K562 (cell line): ENCODE results near the gene MOAP1. TPM values are rescaled to one million over a fixed set of nuclear protein-coding genes. Genes with fewer than 3 reads are reported as not detected.

ENCODE experiments used
- ATAC-seq: fragments of 200-7000 bp; cut with Tn5 transposase; 3 replicates; pipeline ENCODE4 v1.9.1; 2020; ENCODE audit warnings: moderate library complexity
- BruUV-seq: library from RNA; stranded (reverse); fragments of 400-500 nt; replicated peaks from 2 replicates; lab custom pipeline; 2021; lab: Mats Ljungman, UMichigan
- CTCF ChIA-PET: fragments of 300-600 bp; formaldehyde crosslinking; extraction: SDS; loops from one replicate; lab custom pipeline; 2021; ENCODE audit warnings: low intra/inter-chr PET ratio; lab: Yijun Ruan, JAX
- POLR2A ChIA-PET: fragments of 300-600, 350-650 bp; sonication (Branson Sonifier 250); formaldehyde crosslinking; extraction: SDS; loops from one replicate; lab custom pipeline; 2021; ENCODE audit warnings: antibody characterized with exemption, inconsistent platforms; lab: Yijun Ruan, JAX
- DNase-seq, 4 experiments: peaks; one replicate each; pipeline versions ENCODE4 v3.0.0 to v3.0.0-alpha.2; 2011 to 2018; ENCODE audit warnings: low spot score in 3 of 4, mixed read lengths in 3 of 4; ENCODE audit errors: extremely low read depth in 1 of 4
- FAIRE-seq: peaks from 2 replicates; lab custom pipeline; 2011; peaks lifted over from hg19 to GRCh38; lab: Jason Lieb, UNC
- H2AFZ ChIP-seq: 2 replicates; pipeline ENCODE4 v1.6.0; 2011; ENCODE audit warnings: low read depth, low read length, control low read depth, inconsistent platforms
- H3K27ac ChIP-seq: fragments of 200-600 bp; 3 replicates; pipeline ENCODE4 v1.8.0; 2011; ENCODE audit warnings: low read depth, mild to moderate bottlenecking, control low read depth, inconsistent platforms, low read length, moderate library complexity, mixed read lengths; ENCODE audit errors: extremely low read depth
- H3K27me3 ChIP-seq, 2 experiments: fragments of 300-600 bp in 1 of 2; 2 replicates in 1 of 2; 3 replicates in 1 of 2; pipeline versions ENCODE4 v1.6.0 to v1.8.0; 2011; ENCODE audit warnings: inconsistent platforms in 2 of 2, low read length in 2 of 2, mild to moderate bottlenecking in 1 of 2, mixed read lengths in 1 of 2, moderate library complexity in 1 of 2; ENCODE audit not compliant: control insufficient read depth in 2 of 2, insufficient read depth in 2 of 2
- H3K36me3 ChIP-seq: fragments of 300-600 bp; 3 replicates; pipeline ENCODE4 v1.8.0; 2011; ENCODE audit warnings: mild to moderate bottlenecking, low read length, inconsistent platforms; ENCODE audit not compliant: control insufficient read depth, insufficient read depth
- H3K4me1 ChIP-seq, 2 experiments: fragments of 200-600 bp in 1 of 2; replicated peaks in 1 of 2; 2 replicates in 1 of 2; 3 replicates in 1 of 2; pipeline versions ENCODE4 v1.5.1 to v1.8.0; 2011; ENCODE audit warnings: inconsistent platforms in 2 of 2, low read length in 2 of 2, mild to moderate bottlenecking in 1 of 2, mixed read lengths in 1 of 2, moderate library complexity in 1 of 2; ENCODE audit not compliant: control insufficient read depth in 2 of 2, insufficient read depth in 2 of 2
- H3K4me2 ChIP-seq: 2 replicates; pipeline ENCODE4 v1.6.1; 2011; ENCODE audit warnings: low read length, control low read depth, inconsistent platforms, mixed read lengths; ENCODE audit not compliant: insufficient read depth
- H3K4me3 ChIP-seq: fragments of 200-600 bp; sonication (generic), shearing (Covaris generic); 2 replicates; pipeline ENCODE4 v1.5.1; 2016; ENCODE audit warnings: control low read depth, inconsistent platforms
- H3K79me2 ChIP-seq: fragments of 200-600 bp; 3 replicates; pipeline ENCODE4 v1.8.0; 2011; ENCODE audit warnings: low read length, inconsistent platforms; ENCODE audit not compliant: control insufficient read depth, insufficient read depth
- H3K9ac ChIP-seq, 2 experiments: 2 replicates each; pipeline versions ENCODE4 v1.6.0 to v1.6.1; 2011; ENCODE audit warnings: low read depth in 2 of 2, low read length in 2 of 2, control low read depth in 1 of 2, inconsistent platforms in 1 of 2, mild to moderate bottlenecking in 1 of 2, mixed read lengths in 1 of 2; ENCODE audit not compliant: insufficient read depth in 1 of 2
- H3K9me1 ChIP-seq: one replicate; pipeline ENCODE4 v1.6.0; 2011; ENCODE audit warnings: inconsistent platforms, mild to moderate bottlenecking, low read length, moderate library complexity; ENCODE audit not compliant: control insufficient read depth, insufficient read depth
- H3K9me3 ChIP-seq: replicated peaks from 2 replicates; pipeline ENCODE4 v1.5.1; 2011; ENCODE audit warnings: low read depth, low read length, inconsistent platforms; ENCODE audit not compliant: control insufficient read depth, insufficient read depth
- H4K20me1 ChIP-seq: replicated peaks from 2 replicates; pipeline ENCODE4 v1.6.1; 2011; ENCODE audit warnings: low read length, inconsistent platforms, mixed read lengths; ENCODE audit not compliant: control insufficient read depth, insufficient read depth
- CBX3 ChIP-seq, 2 experiments: IDR thresholded peaks; 1 replicate in 1 of 2; 2 replicates in 1 of 2; pipeline ENCODE4 v1.6.1; 2012; ENCODE audit warnings: inconsistent platforms in 2 of 2, low read length in 2 of 2, borderline replicate concordance in 1 of 2, control low read depth in 1 of 2
- DPF2 ChIP-seq: fragments of 450-650 bp; IDR thresholded peaks from 2 replicates; pipeline ENCODE4 v1.6.1; 2016
- MAFG ChIP-seq: fragments of 450-650 bp; conservative IDR thresholded peaks from 2 replicates; pipeline ENCODE4 v1.6.1; 2016; ENCODE audit warnings: missing genetic modification characterization, missing compliant biosample characterization
- MCM3 ChIP-seq: fragments of 450-650 bp; IDR thresholded peaks from 2 replicates; pipeline ENCODE4 v1.6.1; 2016
- NFXL1 ChIP-seq: fragments of 450-650 bp; formaldehyde crosslinking; IDR thresholded peaks from 2 replicates; pipeline ENCODE4 v1.4.0; 2021; ENCODE audit warnings: mild to moderate bottlenecking
- NONO ChIP-seq, 2 experiments: fragments of 200-400 bp in 1 of 2; fragments of 450-650 bp in 1 of 2; formaldehyde crosslinking in 1 of 2; IDR thresholded peaks; 2 replicates each; pipeline ENCODE4 v1.6.1; 2017; ENCODE audit warnings: low read depth in 2 of 2, mild to moderate bottlenecking in 2 of 2, moderate library complexity in 2 of 2, low read length in 1 of 2
- NR1H2 ChIP-seq: sonication (generic); formaldehyde crosslinking; IDR thresholded peaks from 2 replicates; pipeline ENCODE4 v1.4.0; 2020; ENCODE audit warnings: mild to moderate bottlenecking, missing genetic modification reagents
- PHB2 ChIP-seq: fragments of 450-650 bp; IDR thresholded peaks from 2 replicates; pipeline ENCODE4 v1.6.1; 2017; ENCODE audit warnings: low read depth
- RBBP5 ChIP-seq: fragments of 200-600 bp; sonication (generic); IDR thresholded peaks from 2 replicates; pipeline ENCODE4 v1.6.1; 2012; ENCODE audit warnings: borderline replicate concordance, mild to moderate bottlenecking, low read length, control low read depth, inconsistent platforms; ENCODE audit not compliant: insufficient read depth, poor library complexity, severe bottlenecking
- SNAPC5 ChIP-seq: fragments of 250-450 bp; sonication (Bioruptor Pico); IDR thresholded peaks from 2 replicates; pipeline ENCODE4 v1.8.0; 2021; ENCODE audit warnings: moderate library complexity, mild to moderate bottlenecking, inconsistent platforms
- STAG1 ChIP-seq: sonication (generic); formaldehyde crosslinking; IDR thresholded peaks from 2 replicates; pipeline ENCODE4 v1.5.0; 2020; ENCODE audit warnings: missing genetic modification reagents, borderline replicate concordance
- ZNF224 ChIP-seq: sonication (generic); formaldehyde crosslinking; IDR thresholded peaks from 2 replicates; pipeline ENCODE4 v1.8.0; 2022; ENCODE audit warnings: mild to moderate bottlenecking, missing genetic modification reagents
- ZNF324 ChIP-seq: fragments of 250-450 bp; sonication (Bioruptor Pico); IDR thresholded peaks from 2 replicates; pipeline ENCODE4 v1.4.0; 2020; ENCODE audit warnings: mild to moderate bottlenecking
- ZNF57 ChIP-seq: fragments of 450-650 bp; formaldehyde crosslinking; IDR thresholded peaks from 2 replicates; pipeline ENCODE4 v1.4.0; 2020; ENCODE audit warnings: mild to moderate bottlenecking, moderate library complexity
- ZNF699 ChIP-seq: fragments of 250-450 bp; sonication (Bioruptor Pico); IDR thresholded peaks from 2 replicates; pipeline ENCODE4 v1.8.0; 2021; ENCODE audit warnings: mild to moderate bottlenecking, moderate library complexity; ENCODE audit not compliant: insufficient replicate concordance
- WGBS: fragments of 100-300 bp; shearing (Covaris generic); methylation state at CpG from one replicate; pipeline ENCODE4 v1.1.6; 2016; ENCODE audit warnings: low coverage, mixed read lengths; ENCODE audit not compliant: insufficient coverage; ENCODE audit errors: missing lambda C conversion rate; 5-methylcytosine and 5-hydroxymethylcytosine counted together
- in situ Hi-C: fragments of 300-500 bp; cut with MboI; formaldehyde crosslinking; loops from 4 replicates; pipeline ENCODE4 v1.15.0; 2018; ENCODE audit warnings: inconsistent platforms, mixed read lengths
- intact Hi-C: fragments of 100-400 bp; cut with micrococcal nuclease; formaldehyde crosslinking; loops from 2 replicates; pipeline ENCODE4 v1.14.2; 2022
- polyA plus RNA-seq, 8 experiments: library from polyadenylated mRNA; depleted of rRNA in 4 of 8; stranded (reverse) in 5 of 8; unstranded in 3 of 8; fragments of >200 nt; fragmentation: Nextera tagmentation in 2 of 8; fragmentation: Illumina TruSeq in 1 of 8; extraction: Ambion mirVana in 2 of 8; extraction: Trizol in 1 of 8; gene quantifications; 2 replicates each; pipeline versions ENCODE4 v1.2.1 to v1.2.3, GENCODE V29; 2011 to 2014; ENCODE audit warnings: inconsistent platforms in 1 of 8, missing spikeins in 1 of 8
- total RNA-seq, 7 experiments: library from RNA; depleted of rRNA in 6 of 7; stranded (reverse); fragments of >200 nt in 6 of 7; fragmentation: Illumina TruSeq in 2 of 7; extraction: Trizol in 2 of 7; gene quantifications; 2 replicates each; pipeline versions ENCODE4 v1.2.1 to v1.2.3, GENCODE V29; 2011 to 2021; ENCODE audit warnings: low replicate concordance in 1 of 7
- TF ChIP-seq, protein P1 (sequence below): sonication (generic); formaldehyde crosslinking; IDR thresholded peaks from 2 replicates; pipeline ENCODE4 v1.9.0; 2022; ENCODE audit warnings: mild to moderate bottlenecking, missing genetic modification reagents

The MOAP1 gene
- total and polyA plus RNA-seq, 9 of the 15 experiments (the other 6 are each of a cell fraction or from before 2014, with no cell fraction given), result 1.5 to 14.4 (median 6.0) TPM

- H3K27me3 ChIP-seq, result no peaks in the 10 kb centered on the region
- in situ Hi-C loops, result no loop called here
- DNase-seq, result no peak
- H3K9me3 ChIP-seq, result no peaks in the 10 kb centered on the region
- no peaks in the 10 kb centered on the region for H3K4me1 ChIP-seq
- H2AFZ ChIP-seq, result no peak overlapping the region
- H3K9ac ChIP-seq, result no peak overlapping the region
- POLR2A ChIA-PET, result no interaction called here
- H4K20me1 ChIP-seq, result no peaks in the 10 kb centered on the region
- intact Hi-C loops, result no loop called here
- peaks cover 51% of the 10 kb centered on the region; the same call in 2 of the 3 replicates for H3K36me3 ChIP-seq
- CTCF ChIA-PET, result no interaction called here
- no peaks in the 10 kb centered on the region for H3K9me1 ChIP-seq
- TF ChIP-seq CBX3 (IDR thresholded peaks at IDR 0.05; ENCODE audit: borderline replicate concordance in 1 of 2, low read length in 2 of 2) (no peak), MCM3 (no peak), ZNF57 (CRISPR knock-in tag) (no peak), ZNF699 (CRISPR knock-in tag) (no peak), SNAPC5 (no peak), RBBP5 (no peak), NONO (IDR thresholded peaks at IDR 0.05; ENCODE audit: low read depth in 2 of 2, low read length in 1 of 2) (no peak), DPF2 (no peak), NR1H2 (CRISPR knock-in tag) (no peak), STAG1 (CRISPR knock-in tag) (no peak), ZNF324 (CRISPR knock-in tag) (no peak), ZNF224 (no peak), MAFG (tag) (no peak), NFXL1 (CRISPR knock-in tag) (no peak), PHB2 (no peak)
- TF ChIP-seq, protein P1, sequence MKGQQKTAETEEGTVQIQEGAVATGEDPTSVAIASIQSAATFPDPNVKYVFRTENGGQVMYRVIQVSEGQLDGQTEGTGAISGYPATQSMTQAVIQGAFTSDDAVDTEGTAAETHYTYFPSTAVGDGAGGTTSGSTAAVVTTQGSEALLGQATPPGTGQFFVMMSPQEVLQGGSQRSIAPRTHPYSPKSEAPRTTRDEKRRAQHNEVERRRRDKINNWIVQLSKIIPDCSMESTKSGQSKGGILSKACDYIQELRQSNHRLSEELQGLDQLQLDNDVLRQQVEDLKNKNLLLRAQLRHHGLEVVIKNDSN (CRISPR knock-in tag), result no peak
- WGBS, result 96% methylated on average over 7 of the region's 27 CpGs
- H3K4me3 ChIP-seq, result no peak overlapping the region
- no peak overlapping the region for H3K4me2 ChIP-seq
- H3K27ac ChIP-seq, result no peak overlapping the region
- ATAC-seq, result no peak
- no TSS peak for BruUV-seq
- FAIRE-seq, result no peak
- H3K79me2 ChIP-seq, result no peaks in the 10 kb centered on the region
Measured at GRCh38 chr14:93223565-93223964, 38.9 kb upstream of the MOAP1 start.
